SH-SY5Y (cell line): ENCODE data around the gene SPATA6L.

Experiments
- GATA2 ChIP-seq: IDR thresholded peaks from 2 replicates; pipeline ENCODE4 v1.6.1; 2011; ENCODE audit warnings: mild to moderate bottlenecking, low read depth, low read length
- GATA3 ChIP-seq: IDR thresholded peaks from 2 replicates; pipeline ENCODE4 v1.6.1; 2011; ENCODE audit warnings: low read depth, mild to moderate bottlenecking, low read length, moderate library complexity

Gene SPATA6L

DNA sequence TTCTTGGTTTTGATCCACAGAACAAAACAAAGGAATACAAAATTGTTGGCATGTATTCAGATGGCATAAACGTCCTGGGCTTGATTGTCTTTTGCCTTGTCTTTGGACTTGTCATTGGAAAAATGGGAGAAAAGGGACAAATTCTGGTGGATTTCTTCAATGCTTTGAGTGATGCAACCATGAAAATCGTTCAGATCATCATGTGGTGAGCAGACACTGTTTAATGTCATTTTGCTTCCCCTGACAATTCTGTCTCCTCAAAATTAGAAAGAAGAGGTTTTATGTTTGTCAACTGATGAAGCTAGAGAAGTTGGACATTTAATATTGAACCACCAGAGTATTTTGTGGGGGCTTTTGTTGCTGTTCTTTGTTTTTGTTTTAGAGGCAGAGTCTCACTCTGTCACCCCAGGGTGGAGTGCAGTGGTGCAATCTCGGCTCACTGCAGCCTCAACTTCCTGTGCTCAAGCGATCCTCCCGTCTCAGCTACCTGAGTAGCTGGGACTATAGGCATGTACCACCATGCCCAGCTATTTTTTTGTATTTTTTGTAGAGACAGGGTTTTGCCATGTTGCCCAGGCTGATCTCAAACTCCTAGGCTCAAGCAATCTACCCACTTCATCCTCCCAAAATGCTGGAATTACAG is 94.0 kb downstream of the SPATA6L start:
- TF ChIP-seq GATA2 (no peak), GATA3 (no peak)

DNA sequence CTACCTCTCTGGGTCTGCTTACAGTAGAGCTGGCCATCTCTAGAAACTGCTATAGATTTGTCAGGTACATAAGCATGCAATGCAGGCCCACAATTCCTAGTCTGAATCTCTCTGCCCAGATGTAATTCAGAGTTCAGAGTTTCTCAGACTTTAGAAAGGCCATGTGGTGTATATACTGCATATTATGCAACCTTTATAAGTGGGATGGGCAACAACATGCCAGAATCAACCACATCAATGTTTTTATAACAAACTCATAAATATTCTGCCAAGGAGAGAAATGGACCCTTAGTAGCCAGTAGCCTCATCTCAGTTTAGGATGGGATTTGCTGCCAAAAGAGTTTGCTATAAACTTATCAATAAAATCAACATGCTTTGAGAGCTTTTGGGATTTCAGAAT is 97.2 kb downstream of the SPATA6L start:
- TF ChIP-seq GATA3 (no peak), GATA2 (no peak)

DNA sequence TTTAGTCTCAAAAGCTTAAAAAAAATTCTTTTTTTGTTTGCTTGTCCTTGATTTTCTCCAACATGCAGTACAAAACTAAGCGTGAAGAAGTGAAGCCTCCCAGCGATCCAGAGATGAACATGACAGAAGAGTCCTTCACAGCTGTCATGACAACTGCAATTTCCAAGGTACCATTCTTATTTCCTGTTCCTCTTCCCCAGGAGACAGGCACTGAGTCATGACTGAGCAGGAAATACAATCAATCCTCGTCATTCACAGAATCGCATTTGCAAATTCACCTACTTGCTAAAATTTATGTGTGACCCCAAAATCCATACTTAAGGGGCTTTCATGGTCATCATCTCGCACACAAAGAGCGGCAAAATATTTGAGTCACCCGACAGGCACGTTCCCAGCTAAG is 98.7 kb downstream of the SPATA6L start:
- no peak for TF ChIP-seq GATA2
- TF ChIP-seq GATA3, result no peak

- TF ChIP-seq GATA2 (no peak), GATA3 (no peak)
These were observed 99.5 kb downstream of the SPATA6L start for GRCh38 chr9:4566806-4567205.

GRCh38 chr9:4563105-4563504 is 103.2 kb downstream of the SPATA6L start:
- TF ChIP-seq GATA3 (no peak), GATA2 (no peak)

GRCh38 chr9:4559261-4560182 is 106.8 kb downstream of the SPATA6L start:
- TF ChIP-seq GATA3 (no peak), GATA2 (no peak)

GRCh38 chr9:4558371-4558998 is 107.8 kb downstream of the SPATA6L start:
- TF ChIP-seq GATA2, result no peak
- no peak for TF ChIP-seq GATA3

- no peak for TF ChIP-seq GATA3
- TF ChIP-seq GATA2, result no peak
These were observed 111.0 kb downstream of the SPATA6L start for GRCh38 chr9:4555236-4555635.

GRCh38 chr9:4553951-4554381 is 112.3 kb downstream of the SPATA6L start:
- TF ChIP-seq GATA2 (no peak), GATA3 (no peak)

DNA sequence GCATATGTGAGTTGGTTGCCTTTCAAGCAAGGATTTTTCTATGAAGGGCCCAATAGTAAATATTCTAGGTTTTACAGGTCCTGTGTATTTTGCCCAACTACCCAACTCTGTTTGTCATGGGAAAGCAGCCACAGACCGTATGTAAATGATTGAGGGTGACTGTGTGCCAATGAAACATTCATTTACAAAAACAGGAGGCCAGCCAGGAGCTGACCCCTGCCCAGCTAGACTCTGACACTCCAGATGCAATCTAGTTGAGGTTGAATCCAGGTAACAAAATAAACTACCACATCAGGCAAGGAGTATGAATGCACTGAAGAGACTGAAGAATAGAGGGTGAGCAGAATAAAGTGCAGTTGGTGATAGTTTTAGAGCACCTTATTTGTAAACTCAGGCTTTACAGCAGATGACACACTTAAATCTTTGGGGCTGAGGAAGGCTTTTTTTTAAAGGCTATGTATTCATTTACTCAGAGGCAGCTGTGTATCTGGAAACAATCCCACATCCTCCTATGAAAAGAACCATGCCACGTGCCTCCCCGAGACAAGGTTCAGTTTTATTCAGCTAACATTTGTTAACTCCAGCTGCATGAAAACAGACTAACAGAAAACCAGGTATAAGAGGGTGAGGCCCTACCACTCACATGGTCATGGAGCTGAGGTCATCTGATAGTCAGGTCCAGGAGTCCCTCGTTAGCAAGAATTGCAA is 115.3 kb downstream of the SPATA6L start:
- TF ChIP-seq GATA2 (no peak), GATA3 (no peak)

GRCh38 chr9:4549751-4550295 is 116.5 kb downstream of the SPATA6L start:
- TF ChIP-seq GATA3, result no peak
- TF ChIP-seq GATA2, result no peak

DNA sequence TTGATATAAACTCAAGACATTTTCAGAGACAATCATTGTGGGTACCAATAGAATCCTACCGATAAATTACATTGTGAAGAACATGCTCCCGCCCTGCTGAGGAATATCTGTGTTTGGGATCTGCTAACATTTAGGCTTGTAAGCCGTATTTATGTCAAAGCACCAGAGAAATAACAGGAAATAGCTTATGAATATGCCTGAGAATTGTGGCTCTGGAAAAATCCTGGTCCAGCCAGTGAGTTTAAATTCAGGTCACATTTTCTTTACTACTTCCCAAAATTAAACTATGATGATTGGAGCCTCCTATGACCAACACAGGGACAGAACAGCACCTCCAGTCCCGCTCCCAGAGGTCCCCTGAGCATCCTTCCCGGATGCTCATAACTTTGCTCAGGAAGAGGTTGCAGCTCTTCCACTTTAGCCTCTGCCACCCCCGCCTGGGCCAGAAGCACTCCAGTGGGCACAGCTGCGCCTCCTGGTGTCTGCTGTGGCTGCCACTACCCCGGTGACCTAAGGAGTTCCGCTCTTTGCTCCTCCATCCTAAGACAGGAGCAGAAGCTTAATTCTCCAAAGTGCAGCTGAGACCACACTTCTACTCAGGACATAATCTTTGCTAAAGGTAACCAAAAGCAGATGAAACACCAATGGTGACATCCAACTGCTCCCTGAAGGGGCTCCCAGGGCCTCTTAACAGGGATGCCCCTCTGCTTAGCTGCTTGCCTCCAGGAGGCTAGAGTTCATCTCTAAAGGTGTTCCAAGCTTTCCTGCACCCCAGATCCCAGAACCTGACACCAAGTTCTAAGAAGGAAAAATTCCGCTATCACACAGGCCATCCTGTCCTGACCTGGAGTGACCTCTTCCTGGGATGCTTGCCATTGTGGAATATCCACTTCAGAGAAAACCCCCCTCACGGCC is 117.2 kb downstream of the SPATA6L start:
- TF ChIP-seq GATA3 (no peak), GATA2 (no peak)
